ENCODE data around the gene DNAJC1.

- no peak for TF ChIP-seq POLR2A (IDR thresholded peaks at IDR 0.05)
- TF ChIP-seq CTCF (IDR thresholded peaks at IDR 0.05), result no peak
- no peak for TF ChIP-seq POLR2AphosphoS5 (IDR thresholded peaks at IDR 0.05)
- TF ChIP-seq EP300 (IDR thresholded peaks at IDR 0.05), result no peak
Measured at GRCh38 chr10:21758239-21758638, 245.3 kb downstream of the DNAJC1 start.

All from sigmoid colon (tissue), 4 donors.